Measurements from ENCODE around the gene DLG2.

- no peak for TF ChIP-seq POLR2A (IDR thresholded peaks at IDR 0.05)
- TF ChIP-seq, protein P1, sequence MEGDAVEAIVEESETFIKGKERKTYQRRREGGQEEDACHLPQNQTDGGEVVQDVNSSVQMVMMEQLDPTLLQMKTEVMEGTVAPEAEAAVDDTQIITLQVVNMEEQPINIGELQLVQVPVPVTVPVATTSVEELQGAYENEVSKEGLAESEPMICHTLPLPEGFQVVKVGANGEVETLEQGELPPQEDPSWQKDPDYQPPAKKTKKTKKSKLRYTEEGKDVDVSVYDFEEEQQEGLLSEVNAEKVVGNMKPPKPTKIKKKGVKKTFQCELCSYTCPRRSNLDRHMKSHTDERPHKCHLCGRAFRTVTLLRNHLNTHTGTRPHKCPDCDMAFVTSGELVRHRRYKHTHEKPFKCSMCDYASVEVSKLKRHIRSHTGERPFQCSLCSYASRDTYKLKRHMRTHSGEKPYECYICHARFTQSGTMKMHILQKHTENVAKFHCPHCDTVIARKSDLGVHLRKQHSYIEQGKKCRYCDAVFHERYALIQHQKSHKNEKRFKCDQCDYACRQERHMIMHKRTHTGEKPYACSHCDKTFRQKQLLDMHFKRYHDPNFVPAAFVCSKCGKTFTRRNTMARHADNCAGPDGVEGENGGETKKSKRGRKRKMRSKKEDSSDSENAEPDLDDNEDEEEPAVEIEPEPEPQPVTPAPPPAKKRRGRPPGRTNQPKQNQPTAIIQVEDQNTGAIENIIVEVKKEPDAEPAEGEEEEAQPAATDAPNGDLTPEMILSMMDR (IDR thresholded peaks at IDR 0.05) = no peak
Measured at GRCh38 chr11:84270466-84270865, 1356.7 kb downstream of the DLG2 start.

Data from uterus (tissue), 2 donors.